ENCODE data around the gene DPM1. TPM values are rescaled to one million over a fixed set of nuclear protein-coding genes. Genes with fewer than 3 reads are reported as not detected.
A peak's percentile ranks its signal among the peaks of the same experiment; 100 is the strongest.

DPM1 gene
- total RNA-seq, 1 donor from 2014 or later, result 43.9 TPM

DNA sequence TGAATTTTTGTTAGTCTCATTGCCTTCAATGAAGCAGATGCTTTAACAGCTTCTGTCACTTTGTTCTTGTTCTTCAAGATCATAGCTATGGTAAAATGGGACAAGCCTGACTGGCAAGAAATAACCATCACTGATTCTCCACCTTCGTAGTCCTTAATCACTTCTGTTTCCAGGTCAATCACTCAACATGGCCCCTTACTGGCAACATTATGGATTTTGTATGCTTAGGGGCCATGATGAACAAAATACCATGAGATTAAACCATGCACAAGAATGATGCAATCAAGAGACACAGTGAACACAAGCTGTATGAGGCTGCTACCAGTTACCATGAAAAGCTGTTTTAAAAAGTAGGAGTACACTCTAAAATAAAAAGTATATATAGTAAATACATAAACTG is 59.9 kb downstream of the DPM1 start:
- Mint-ChIP-seq H3K4me3 (ENCODE audit: low read depth) (no peak overlapping the region), H3K27ac (peak overlapping the region; percentile 3)
- TF ChIP-seq CTCF (IDR thresholded peaks at IDR 0.05; ENCODE audit: unreplicated experiment), result no peak

DNA sequence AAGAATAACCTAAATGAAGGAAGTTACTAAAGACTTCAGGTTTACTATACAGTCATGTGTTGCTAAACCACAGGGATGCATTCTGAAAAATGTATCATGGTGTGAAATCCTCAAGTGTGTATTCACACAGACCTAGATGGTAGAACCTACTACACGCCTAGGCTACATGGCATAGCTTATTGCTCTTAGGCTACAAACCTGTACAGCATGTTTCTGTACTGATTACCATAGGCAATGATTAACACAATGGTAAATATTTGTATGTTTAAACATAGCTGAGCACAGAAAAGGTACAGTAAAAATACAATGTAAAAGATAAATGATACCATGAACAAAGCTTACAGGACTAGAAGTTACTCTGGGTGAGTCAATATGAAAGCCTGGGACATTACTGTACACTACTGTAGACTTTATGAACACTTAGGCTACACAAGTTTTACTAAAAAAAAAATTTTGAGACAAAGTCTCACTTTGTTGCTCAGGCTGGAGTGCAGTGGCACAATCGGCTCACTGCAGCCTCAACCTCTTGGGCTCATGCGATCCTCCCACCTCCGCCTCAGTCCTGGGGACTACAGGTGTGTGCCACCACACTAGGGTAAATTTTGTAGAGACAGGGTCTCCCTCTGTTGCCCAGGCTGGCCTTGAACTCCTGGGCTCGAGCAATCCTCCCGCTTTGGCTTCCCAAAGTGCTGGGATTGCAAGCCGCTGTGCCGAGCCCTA is 63.1 kb downstream of the DPM1 start:
- H3K36me3 Mint-ChIP-seq (ENCODE audit: insufficient read depth), result peaks cover 39% of the 10 kb centered on the region
- H3K4me3 Mint-ChIP-seq (ENCODE audit: low read depth), result no peak overlapping the region
- DNase-seq (ENCODE audit: low spot score, unreplicated experiment), result no peak
- H3K4me1 Mint-ChIP-seq (ENCODE audit: low read depth), result peaks cover 7% of the 10 kb centered on the region
- no peak for TF ChIP-seq CTCF (IDR thresholded peaks at IDR 0.05; ENCODE audit: unreplicated experiment)
- no peaks in the 10 kb centered on the region for H3K27me3 Mint-ChIP-seq
- no peaks in the 10 kb centered on the region for H3K9me3 Mint-ChIP-seq (ENCODE audit: low read depth)
- peak overlapping the region; percentile 86 for H3K27ac Mint-ChIP-seq

More for the DNA sequence above, 59.9 kb downstream of the DPM1 start:
- Mint-ChIP-seq H3K4me1 (ENCODE audit: low read depth) (peaks cover 19% of the 10 kb centered on the region), H3K36me3 (ENCODE audit: insufficient read depth) (peaks cover 25% of the 10 kb centered on the region), H3K27me3 (no peaks in the 10 kb centered on the region), H3K9me3 (ENCODE audit: low read depth) (no peaks in the 10 kb centered on the region)
- DNase-seq (ENCODE audit: low spot score, unreplicated experiment), result no peak

- H3K27me3 Mint-ChIP-seq, result no peaks in the 10 kb centered on the region
- peaks cover 44% of the 10 kb centered on the region for H3K36me3 Mint-ChIP-seq (ENCODE audit: insufficient read depth)
- H3K4me1 Mint-ChIP-seq (ENCODE audit: low read depth), result peaks cover 7% of the 10 kb centered on the region
- no peak overlapping the region for H3K4me3 Mint-ChIP-seq (ENCODE audit: low read depth)
- H3K9me3 Mint-ChIP-seq (ENCODE audit: low read depth), result no peaks in the 10 kb centered on the region
- H3K27ac Mint-ChIP-seq, result no peak overlapping the region
- no peak for DNase-seq (ENCODE audit: low spot score, unreplicated experiment)
- TF ChIP-seq CTCF (IDR thresholded peaks at IDR 0.05; ENCODE audit: unreplicated experiment), result no peak
These were observed 64.7 kb downstream of the DPM1 start for GRCh38 chr20:50893620-50894019.

- Mint-ChIP-seq H3K4me3 (ENCODE audit: low read depth) (no peak overlapping the region), H3K4me1 (ENCODE audit: low read depth) (peaks cover 6% of the 10 kb centered on the region), H3K36me3 (ENCODE audit: insufficient read depth) (peaks cover 46% of the 10 kb centered on the region), H3K27ac (no peak overlapping the region), H3K9me3 (ENCODE audit: low read depth) (no peaks in the 10 kb centered on the region), H3K27me3 (no peaks in the 10 kb centered on the region)
- DNase-seq (ENCODE audit: low spot score, unreplicated experiment), result no peak
- TF ChIP-seq CTCF (IDR thresholded peaks at IDR 0.05; ENCODE audit: unreplicated experiment), result no peak
These were observed 65.9 kb downstream of the DPM1 start for GRCh38 chr20:50892394-50892793.

GRCh38 chr20:50891138-50891537 is 67.2 kb downstream of the DPM1 start:
- Mint-ChIP-seq H3K27me3 (no peaks in the 10 kb centered on the region), H3K4me1 (ENCODE audit: low read depth) (peaks cover 6% of the 10 kb centered on the region), H3K9me3 (ENCODE audit: low read depth) (no peaks in the 10 kb centered on the region), H3K36me3 (ENCODE audit: insufficient read depth) (peaks cover 42% of the 10 kb centered on the region), H3K4me3 (ENCODE audit: low read depth) (no peak overlapping the region), H3K27ac (no peak overlapping the region)
- no peak for DNase-seq (ENCODE audit: low spot score, unreplicated experiment)
- TF ChIP-seq CTCF (IDR thresholded peaks at IDR 0.05; ENCODE audit: unreplicated experiment), result no peak
